Kidney tubule cell (primary cell): Measurements from ENCODE around the gene DYNLT3.

Experiments
- DNase-seq: peaks from one replicate; pipeline ENCODE4 v3.0.0-alpha.2; 2018; ENCODE audit warnings: low spot score

The DYNLT3 gene

DNA sequence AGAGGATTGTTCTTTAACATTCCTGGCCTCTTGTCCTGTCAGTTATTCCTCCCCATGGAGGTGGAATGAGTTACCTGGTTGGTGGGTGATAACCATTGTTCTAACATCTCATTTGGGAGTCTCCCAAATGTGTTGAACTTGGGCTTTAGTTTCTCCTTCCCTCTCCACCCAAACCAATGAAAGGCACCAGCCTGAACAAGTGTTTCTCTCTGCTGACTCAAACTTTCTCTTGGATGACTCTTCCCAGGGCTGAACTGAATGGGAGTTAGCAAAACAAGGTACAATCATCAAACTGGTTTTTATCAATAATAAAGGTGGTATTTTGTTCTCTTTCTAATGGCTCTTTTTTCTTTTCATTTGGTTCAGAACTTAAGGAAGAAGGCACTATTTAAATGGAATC is 2.7 kb downstream of the DYNLT3 start:
- no peak for DNase-seq

- no peak for DNase-seq
These were observed 6.4 kb downstream of the DYNLT3 start for GRCh38 chrX:37840931-37841330.

DNA sequence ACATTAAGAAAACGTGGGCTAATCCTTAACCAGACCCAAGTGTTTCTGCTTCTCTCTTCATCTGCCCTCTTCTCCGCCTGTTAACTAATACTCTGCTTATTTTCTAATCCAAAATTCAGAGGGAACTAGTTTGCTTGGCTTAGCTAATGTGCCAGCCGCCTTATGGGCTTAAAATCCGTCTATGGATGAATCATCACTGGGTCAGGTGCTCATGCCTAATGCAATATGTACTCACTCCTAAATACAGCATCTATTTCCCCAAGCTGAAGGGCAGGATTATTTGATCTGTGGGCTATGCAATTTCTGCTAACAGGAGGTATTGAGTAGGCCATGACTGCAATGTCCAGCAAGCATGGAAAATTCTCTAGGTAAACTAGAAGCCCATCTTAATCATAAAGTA is 12.4 kb downstream of the DYNLT3 start:
- DNase-seq: peak; percentile 3

DNA sequence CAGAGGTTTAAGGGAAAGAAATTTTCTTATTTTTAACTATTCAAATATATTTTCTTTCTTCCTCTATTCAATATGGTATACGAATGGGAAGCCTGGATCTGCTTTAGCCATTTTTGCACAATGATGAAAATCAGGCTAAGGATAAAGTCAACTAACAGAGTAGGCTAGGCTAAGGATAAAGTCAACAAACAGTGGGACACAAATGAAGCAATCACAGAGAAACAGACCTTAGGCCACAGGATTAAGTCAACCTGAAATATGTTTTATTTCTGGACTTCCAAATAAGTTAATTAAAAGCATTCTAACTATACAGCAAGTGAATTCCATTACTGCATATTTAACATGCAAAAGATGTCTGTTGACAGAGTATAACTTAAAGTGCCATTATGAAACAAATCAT is 17.0 kb downstream of the DYNLT3 start:
- no peak for DNase-seq

DNA sequence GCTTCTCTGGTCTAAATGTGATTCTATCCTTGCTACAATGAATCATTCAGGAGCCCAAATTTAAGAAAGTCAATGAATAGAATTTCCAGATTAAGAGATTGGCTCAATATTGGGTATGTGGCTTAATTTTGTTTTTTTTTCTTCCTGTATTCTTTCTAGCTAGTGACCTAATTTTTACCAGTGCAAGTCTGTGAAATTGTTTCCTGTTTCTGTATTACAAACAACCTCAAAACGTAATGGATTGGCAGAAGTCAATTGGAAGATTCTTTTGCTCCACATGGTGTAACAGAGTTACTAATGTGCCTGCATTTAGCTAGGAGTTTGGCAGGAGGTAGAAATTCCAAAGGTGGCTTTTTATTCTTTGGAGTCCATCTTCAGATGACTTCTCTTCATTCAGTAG is 17.6 kb downstream of the DYNLT3 start:
- DNase-seq: no peak

DNA sequence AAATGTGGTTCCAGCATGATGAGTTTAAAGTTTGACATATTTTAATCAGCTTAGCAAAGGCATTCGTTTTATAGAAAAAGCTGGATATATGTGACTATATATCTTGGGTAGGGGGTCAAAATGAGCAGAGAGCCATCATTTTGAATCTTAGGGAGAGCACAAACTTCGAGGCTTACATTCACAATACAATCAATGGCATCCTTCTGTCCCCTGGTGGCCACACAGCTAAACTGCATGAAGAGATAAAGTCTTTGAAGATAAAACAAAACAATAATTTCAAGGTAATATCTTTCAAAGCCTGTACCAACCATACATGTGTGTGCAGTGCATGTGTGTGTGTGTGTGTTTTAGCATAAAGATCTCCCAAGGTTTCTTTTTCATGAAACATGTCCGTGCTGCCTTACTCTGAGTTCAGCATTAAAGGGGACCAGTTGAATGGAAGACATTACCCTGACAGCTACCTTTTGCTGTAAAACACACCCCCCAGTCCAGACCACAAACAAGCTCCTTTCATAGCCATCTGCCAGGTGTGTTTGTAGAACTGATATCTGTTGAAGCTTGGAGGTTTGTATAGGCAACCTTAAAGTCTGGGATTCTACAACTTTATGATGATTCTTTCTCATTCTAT is 22.0 kb downstream of the DYNLT3 start:
- DNase-seq: peak; percentile 45

DNA sequence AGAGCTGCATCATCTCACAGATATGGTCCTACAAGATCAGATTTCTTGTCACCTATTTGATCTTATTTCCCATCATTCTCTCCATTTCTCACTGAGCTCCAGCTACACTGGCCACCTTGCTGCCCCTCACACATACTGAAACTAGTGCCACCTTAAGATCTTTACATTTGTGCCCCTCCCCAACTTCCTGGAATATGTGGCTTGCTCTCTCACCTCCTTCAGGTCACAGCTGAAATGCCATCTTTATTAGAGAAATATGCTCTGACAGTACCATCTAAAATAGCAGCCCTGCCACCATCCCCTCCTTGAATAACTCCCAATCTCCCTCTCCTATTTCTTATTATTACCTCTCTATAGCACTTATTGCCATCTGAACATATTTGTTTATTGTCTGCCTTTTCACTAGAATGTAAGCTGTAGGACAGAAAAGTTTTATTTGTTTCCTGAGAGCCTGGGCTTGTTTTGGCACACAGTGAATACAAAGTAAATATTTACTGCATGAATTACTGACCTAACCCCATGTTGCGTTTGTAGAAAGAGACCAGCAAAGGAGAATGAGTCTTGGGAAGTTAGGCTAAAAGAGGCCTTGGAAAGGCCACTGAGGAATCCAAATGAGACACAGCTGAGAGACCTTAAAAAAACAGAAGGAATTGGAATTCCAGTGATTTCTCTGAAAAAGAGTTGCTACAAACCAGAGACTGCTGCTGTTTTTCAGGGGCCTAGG is 22.7 kb downstream of the DYNLT3 start:
- no peak for DNase-seq

DNA sequence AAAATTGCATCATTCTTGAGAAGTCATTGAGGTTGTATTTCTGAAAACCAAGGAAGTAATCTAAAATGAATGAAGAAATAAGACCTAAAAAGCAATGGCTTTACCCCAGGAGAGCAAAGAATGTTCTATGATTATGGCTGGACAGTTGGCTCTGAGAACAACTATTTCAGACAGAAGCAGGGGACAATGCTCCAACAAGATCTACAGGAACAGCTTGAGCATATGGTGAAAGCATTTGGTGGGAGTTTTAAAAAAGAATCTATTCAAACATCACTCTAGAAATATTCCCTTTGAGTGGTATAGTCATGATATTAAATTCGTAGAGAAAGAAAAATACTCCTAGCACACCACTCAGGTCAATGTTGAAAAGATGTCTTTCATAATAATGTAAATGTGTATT is 26.7 kb downstream of the DYNLT3 start:
- DNase-seq: no peak

DNA sequence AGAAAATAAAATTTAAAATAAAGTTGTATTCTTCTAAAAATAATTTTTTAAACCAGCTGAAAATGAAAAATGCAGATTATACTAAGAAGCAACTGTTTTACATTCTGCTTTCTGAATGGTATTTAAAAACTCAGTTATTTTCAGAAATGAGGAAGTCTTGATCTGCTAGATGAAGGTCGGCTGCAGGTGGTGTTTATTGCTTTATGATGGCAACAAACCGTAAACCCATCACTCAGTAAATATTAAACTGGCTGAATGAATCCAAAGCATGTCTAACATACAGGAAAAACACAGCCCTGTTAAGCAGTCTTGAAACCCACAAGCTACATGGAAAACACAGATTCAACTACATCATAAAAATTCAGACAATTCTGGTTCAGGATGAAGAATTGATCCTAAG is 29.3 kb downstream of the DYNLT3 start:
- DNase-seq: no peak

DNA sequence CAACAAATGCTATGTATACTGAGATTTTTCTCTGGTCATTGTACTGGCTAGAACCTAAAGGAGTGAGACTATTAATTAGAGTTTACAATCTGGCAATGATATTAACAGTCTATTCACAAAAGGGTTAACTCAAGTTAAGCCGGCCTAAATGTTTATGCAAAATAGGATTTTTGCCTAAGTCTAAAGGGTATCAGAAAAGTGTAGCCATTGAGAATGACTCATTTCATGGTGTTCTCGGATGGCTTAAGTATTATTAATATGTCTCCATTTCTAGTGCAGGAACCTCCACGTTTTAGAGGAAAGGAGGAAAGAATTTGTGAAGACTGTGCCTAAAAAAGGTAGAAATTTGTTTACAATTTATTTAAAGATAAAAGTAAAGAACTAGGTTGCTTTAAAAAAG is 29.8 kb downstream of the DYNLT3 start:
- no peak for DNase-seq

DNA sequence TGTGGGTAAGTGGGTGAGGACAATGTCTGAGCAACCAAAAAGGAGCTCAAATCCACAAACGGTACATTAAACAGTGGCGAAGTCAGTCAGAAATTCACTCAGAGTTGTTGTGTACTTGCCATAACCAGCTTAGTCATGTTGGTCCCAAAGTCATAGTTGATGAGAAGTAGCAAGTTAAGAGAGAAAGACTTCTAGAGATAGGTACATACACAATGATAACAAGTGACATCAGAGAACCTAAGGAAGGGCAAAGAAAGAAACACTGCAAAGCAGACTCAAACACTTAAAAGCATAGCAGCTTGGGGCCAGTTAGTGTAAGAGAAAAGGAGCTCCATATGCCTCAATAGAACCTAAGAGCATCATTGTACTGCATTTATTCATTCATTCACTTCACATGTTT is 30.2 kb downstream of the DYNLT3 start:
- DNase-seq: no peak

- no peak for DNase-seq
These were observed 30.6 kb downstream of the DYNLT3 start for GRCh38 chrX:37816766-37817165.

DNA sequence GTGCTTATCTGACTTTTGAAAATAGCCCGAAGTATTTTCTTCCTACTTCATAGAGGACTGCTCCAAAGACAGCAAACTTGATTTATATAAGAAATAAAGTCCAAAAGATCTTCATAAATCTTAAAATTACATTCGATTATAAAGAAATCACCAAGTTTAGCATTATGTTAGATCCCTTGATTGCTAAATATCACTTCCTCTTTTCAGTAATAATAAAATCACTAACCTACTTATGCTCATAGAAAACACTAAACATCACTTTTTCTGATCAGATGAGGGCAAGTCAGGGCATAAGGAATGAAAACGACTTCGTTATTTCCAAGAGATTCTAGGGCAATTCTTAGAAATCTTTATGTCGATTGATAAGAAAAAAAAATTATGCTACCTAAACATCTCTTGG is 32.0 kb downstream of the DYNLT3 start:
- no peak for DNase-seq

GRCh38 chrX:37813570-37813969 is 33.8 kb downstream of the DYNLT3 start:
- DNase-seq: no peak

GRCh38 chrX:37812110-37812509 is 35.3 kb downstream of the DYNLT3 start:
- no peak for DNase-seq

- DNase-seq: no peak
These were observed 37.4 kb downstream of the DYNLT3 start for GRCh38 chrX:37809970-37810369.

- no peak for DNase-seq
These were observed 44.3 kb downstream of the DYNLT3 start for GRCh38 chrX:37803057-37803456.

GRCh38 chrX:37802028-37802427 is 45.3 kb downstream of the DYNLT3 start:
- no peak for DNase-seq

DNA sequence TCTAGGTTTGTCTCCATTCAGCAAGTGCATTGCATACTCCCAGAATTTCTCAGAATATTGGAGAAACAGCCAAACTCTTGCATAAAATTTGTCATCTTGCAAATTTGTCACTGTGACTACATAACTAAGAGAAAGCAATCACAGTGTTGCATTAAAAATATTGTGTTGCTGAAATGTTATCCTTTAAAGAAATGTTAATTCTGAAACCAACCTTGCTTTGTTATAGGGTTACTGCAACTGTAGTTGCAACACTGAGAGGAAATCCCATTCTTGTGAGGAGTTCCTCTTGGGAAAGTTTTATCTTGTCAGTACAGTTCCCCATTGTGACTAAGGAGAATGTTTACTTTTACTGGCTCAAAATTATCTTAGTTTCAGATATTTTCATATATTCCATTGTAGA is 46.7 kb downstream of the DYNLT3 start:
- DNase-seq: no peak

- no peak for DNase-seq
These were observed 47.4 kb downstream of the DYNLT3 start for GRCh38 chrX:37799936-37800335.

DNA sequence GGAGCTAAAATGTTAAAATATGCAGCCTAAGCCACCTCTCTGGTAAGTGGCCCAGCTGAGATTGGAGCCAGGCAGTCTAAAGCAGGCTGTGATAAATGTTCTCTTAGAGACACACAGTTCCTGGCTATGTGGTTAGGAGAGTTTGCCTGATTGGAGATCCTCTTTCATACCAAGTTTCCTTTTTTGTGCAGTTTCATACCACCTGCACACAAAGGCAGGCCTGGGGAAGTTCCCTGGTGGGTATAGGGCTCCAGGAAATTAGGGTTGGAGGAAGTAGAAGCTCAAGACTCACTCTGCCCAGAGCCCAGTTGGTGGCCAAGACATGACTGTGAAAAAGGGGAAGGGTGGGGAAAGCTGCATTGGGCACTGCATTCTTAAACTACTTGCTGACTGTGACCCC is 50.6 kb downstream of the DYNLT3 start:
- peak; percentile 33 for DNase-seq

DNA sequence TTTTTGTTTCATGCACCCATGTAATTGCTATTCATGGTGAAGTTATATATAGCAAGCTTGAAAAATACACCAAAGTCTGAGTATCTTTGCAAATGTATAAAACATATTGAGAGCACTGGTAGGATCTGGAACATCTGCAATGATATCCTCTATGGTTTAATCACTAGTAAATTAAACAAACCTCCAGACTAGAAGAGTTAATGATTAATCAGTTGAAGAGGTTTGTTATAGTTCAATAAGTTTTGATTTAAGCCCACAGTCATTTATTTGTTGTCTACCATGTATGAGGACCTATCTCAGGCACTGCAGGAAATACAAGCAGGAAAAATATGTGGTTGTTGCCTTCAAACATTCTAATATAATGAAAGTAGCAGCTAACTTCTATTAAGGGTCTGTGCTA is 51.1 kb downstream of the DYNLT3 start:
- DNase-seq: peak; percentile 32
